Skeletal muscle satellite cell (primary cell): Measurements from ENCODE around the gene KHDC4.

ENCODE experiments used
- H3K27me3 ChIP-seq: 2 replicates; pipeline ENCODE4 v1.7.0; 2013; ENCODE audit warnings: low read length; ENCODE audit not compliant: control insufficient read depth, insufficient read depth
- H3K36me3 ChIP-seq: 2 replicates; pipeline ENCODE4 v1.7.0; 2013; ENCODE audit warnings: mild to moderate bottlenecking, control low read depth, low read length; ENCODE audit not compliant: insufficient read depth
- H3K4me1 ChIP-seq: 2 replicates; pipeline ENCODE4 v1.7.0; 2013; ENCODE audit warnings: low read length; ENCODE audit not compliant: control insufficient read depth, insufficient read depth
- H3K4me2 ChIP-seq: 2 replicates; pipeline ENCODE4 v1.7.0; 2013; ENCODE audit warnings: mild to moderate bottlenecking, low read length
- H3K4me3 ChIP-seq: 2 replicates; pipeline ENCODE4 v1.7.0; 2013; ENCODE audit warnings: low read length
- H3K9ac ChIP-seq: 2 replicates; pipeline ENCODE4 v1.7.0; 2013; ENCODE audit warnings: mild to moderate bottlenecking, low read depth, low read length, moderate library complexity
- H3K9me3 ChIP-seq: replicated peaks from 2 replicates; pipeline ENCODE4 v1.7.0; 2013; ENCODE audit warnings: mild to moderate bottlenecking, control low read depth, low read length

KHDC4 gene

GRCh38 chr1:155976062-155976912 is 42.1 kb upstream of the KHDC4 start:
- H3K36me3 ChIP-seq: peaks cover 9% of the 10 kb centered on the region
- peak overlapping the region; percentile 92 for H3K9ac ChIP-seq
- no peaks in the 10 kb centered on the region for H3K27me3 ChIP-seq
- peak overlapping the region; percentile 88 for H3K4me3 ChIP-seq
- no peaks in the 10 kb centered on the region for H3K9me3 ChIP-seq
- H3K4me1 ChIP-seq: peaks cover 76% of the 10 kb centered on the region
- H3K4me2 ChIP-seq: peak overlapping the region; percentile 99

- Histone ChIP-seq H3K36me3 (peaks cover 9% of the 10 kb centered on the region), H3K4me3 (peak overlapping the region; percentile 88), H3K4me2 (peak overlapping the region; percentile 99), H3K9me3 (no peaks in the 10 kb centered on the region), H3K4me1 (peaks cover 75% of the 10 kb centered on the region), H3K9ac (peak overlapping the region; percentile 92), H3K27me3 (no peaks in the 10 kb centered on the region)
These were observed 41.3 kb upstream of the KHDC4 start for GRCh38 chr1:155975375-155976061.

GRCh38 chr1:155974208-155975115 is 40.2 kb upstream of the KHDC4 start:
- Histone ChIP-seq H3K9ac (peak overlapping the region; percentile 92), H3K4me3 (peak overlapping the region; percentile 88), H3K9me3 (no peaks in the 10 kb centered on the region), H3K4me1 (peaks cover 75% of the 10 kb centered on the region), H3K4me2 (peak overlapping the region; percentile 99), H3K27me3 (no peaks in the 10 kb centered on the region), H3K36me3 (peaks cover 14% of the 10 kb centered on the region)

GRCh38 chr1:155973723-155974122 is 39.5 kb upstream of the KHDC4 start:
- Histone ChIP-seq H3K27me3 (no peaks in the 10 kb centered on the region), H3K4me1 (peaks cover 75% of the 10 kb centered on the region), H3K4me2 (peak overlapping the region; percentile 99), H3K9ac (no peak overlapping the region), H3K36me3 (peaks cover 21% of the 10 kb centered on the region), H3K9me3 (no peaks in the 10 kb centered on the region), H3K4me3 (no peak overlapping the region)

GRCh38 chr1:155971910-155972809 is 37.9 kb upstream of the KHDC4 start:
- peaks cover 87% of the 10 kb centered on the region for H3K4me1 ChIP-seq
- peak overlapping the region; percentile 22 for H3K4me2 ChIP-seq
- H3K36me3 ChIP-seq: peaks cover 34% of the 10 kb centered on the region
- H3K9ac ChIP-seq: no peak overlapping the region
- H3K4me3 ChIP-seq: no peak overlapping the region
- no peaks in the 10 kb centered on the region for H3K9me3 ChIP-seq
- no peaks in the 10 kb centered on the region for H3K27me3 ChIP-seq

- H3K4me3 ChIP-seq: peak overlapping the region; percentile 51
- peak overlapping the region; percentile 57 for H3K9ac ChIP-seq
- peaks cover 49% of the 10 kb centered on the region for H3K36me3 ChIP-seq
- peaks cover 80% of the 10 kb centered on the region for H3K4me1 ChIP-seq
- no peaks in the 10 kb centered on the region for H3K9me3 ChIP-seq
- no peaks in the 10 kb centered on the region for H3K27me3 ChIP-seq
- H3K4me2 ChIP-seq: peak overlapping the region; percentile 72
These were observed 36.4 kb upstream of the KHDC4 start for GRCh38 chr1:155970531-155971167.

- peak overlapping the region; percentile 72 for H3K4me2 ChIP-seq
- H3K9me3 ChIP-seq: no peaks in the 10 kb centered on the region
- peak overlapping the region; percentile 49 for H3K4me3 ChIP-seq
- H3K27me3 ChIP-seq: no peaks in the 10 kb centered on the region
- peaks cover 67% of the 10 kb centered on the region for H3K4me1 ChIP-seq
- peaks cover 61% of the 10 kb centered on the region for H3K36me3 ChIP-seq
- peak overlapping the region; percentile 57 for H3K9ac ChIP-seq
These were observed 35.2 kb upstream of the KHDC4 start for GRCh38 chr1:155969377-155969791.

GRCh38 chr1:155968670-155969069 is 34.5 kb upstream of the KHDC4 start:
- Histone ChIP-seq H3K4me1 (peaks cover 61% of the 10 kb centered on the region), H3K4me3 (peak overlapping the region; percentile 49), H3K27me3 (no peaks in the 10 kb centered on the region), H3K9ac (peak overlapping the region; percentile 70), H3K9me3 (no peaks in the 10 kb centered on the region), H3K4me2 (peak overlapping the region; percentile 72), H3K36me3 (peaks cover 64% of the 10 kb centered on the region)

GRCh38 chr1:155968051-155968400 is 33.8 kb upstream of the KHDC4 start:
- H3K27me3 ChIP-seq: no peaks in the 10 kb centered on the region
- peak overlapping the region; percentile 34 for H3K4me3 ChIP-seq
- H3K4me2 ChIP-seq: peak overlapping the region; percentile 72
- H3K9me3 ChIP-seq: no peaks in the 10 kb centered on the region
- H3K36me3 ChIP-seq: peaks cover 65% of the 10 kb centered on the region
- H3K9ac ChIP-seq: peak overlapping the region; percentile 70
- H3K4me1 ChIP-seq: peaks cover 61% of the 10 kb centered on the region

- H3K4me1 ChIP-seq: peaks cover 61% of the 10 kb centered on the region
- H3K9ac ChIP-seq: peak overlapping the region; percentile 70
- peaks cover 65% of the 10 kb centered on the region for H3K36me3 ChIP-seq
- H3K4me2 ChIP-seq: peak overlapping the region; percentile 72
- peak overlapping the region; percentile 34 for H3K4me3 ChIP-seq
- H3K9me3 ChIP-seq: no peaks in the 10 kb centered on the region
- no peaks in the 10 kb centered on the region for H3K27me3 ChIP-seq
These were observed 33.3 kb upstream of the KHDC4 start for GRCh38 chr1:155967341-155968050.
